B cell (primary cell): ENCODE data around the gene HNRNPLL.

ENCODE experiments used
- EZH2 ChIP-seq: IDR thresholded peaks from 2 replicates; pipeline ENCODE4 v1.6.1; 2012; ENCODE audit warnings: borderline replicate concordance, low read depth, mild to moderate bottlenecking, moderate library complexity, low read length; ENCODE audit not compliant: insufficient read depth, poor library complexity, severe bottlenecking
- TF ChIP-seq, protein P1 (sequence below): fragments of 200-600 bp; IDR thresholded peaks from one replicate; pipeline ENCODE4 v1.8.0; 2022; ENCODE audit warnings: antibody characterized with exemption, mild to moderate bottlenecking

DNA sequence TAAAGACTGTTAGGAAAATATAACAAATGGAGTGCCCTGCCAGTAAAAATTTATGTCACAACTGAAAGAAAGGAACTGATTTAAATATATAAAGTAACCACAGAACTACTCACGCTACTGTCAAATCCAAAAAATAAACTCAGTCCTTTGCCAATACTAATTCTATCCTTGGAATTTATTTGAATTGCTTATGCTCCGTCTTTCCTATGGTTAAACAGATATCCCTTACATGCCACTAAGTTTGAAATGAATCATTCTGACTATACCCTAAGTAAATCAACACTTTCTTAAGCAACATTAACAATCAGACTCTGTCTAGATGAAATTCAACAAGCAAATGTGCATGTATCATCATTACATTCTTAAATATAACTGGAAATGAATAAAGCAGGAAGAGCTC lies 9.8 kb downstream of the HNRNPLL start:
- TF ChIP-seq, protein P1, sequence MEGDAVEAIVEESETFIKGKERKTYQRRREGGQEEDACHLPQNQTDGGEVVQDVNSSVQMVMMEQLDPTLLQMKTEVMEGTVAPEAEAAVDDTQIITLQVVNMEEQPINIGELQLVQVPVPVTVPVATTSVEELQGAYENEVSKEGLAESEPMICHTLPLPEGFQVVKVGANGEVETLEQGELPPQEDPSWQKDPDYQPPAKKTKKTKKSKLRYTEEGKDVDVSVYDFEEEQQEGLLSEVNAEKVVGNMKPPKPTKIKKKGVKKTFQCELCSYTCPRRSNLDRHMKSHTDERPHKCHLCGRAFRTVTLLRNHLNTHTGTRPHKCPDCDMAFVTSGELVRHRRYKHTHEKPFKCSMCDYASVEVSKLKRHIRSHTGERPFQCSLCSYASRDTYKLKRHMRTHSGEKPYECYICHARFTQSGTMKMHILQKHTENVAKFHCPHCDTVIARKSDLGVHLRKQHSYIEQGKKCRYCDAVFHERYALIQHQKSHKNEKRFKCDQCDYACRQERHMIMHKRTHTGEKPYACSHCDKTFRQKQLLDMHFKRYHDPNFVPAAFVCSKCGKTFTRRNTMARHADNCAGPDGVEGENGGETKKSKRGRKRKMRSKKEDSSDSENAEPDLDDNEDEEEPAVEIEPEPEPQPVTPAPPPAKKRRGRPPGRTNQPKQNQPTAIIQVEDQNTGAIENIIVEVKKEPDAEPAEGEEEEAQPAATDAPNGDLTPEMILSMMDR: no peak
- no peak for TF ChIP-seq EZH2
